Body of pancreas (tissue), 4 donors: ENCODE data around the gene DAPK1. TPM values are rescaled to one million over a fixed set of nuclear protein-coding genes. Genes with fewer than 3 reads are reported as not detected.

Experiments
- ATAC-seq: fragments of 150-250 bp; one replicate; pipeline ENCODE4 v1.9.1; 2016
- DNase-seq, 4 donors: peaks; one replicate each; pipeline ENCODE4 v3.0.0-alpha.2; 2019
- H3K27ac ChIP-seq, 4 donors: fragments of 200-600 bp; sonication (generic); 1 replicate in 3 of 4; 2 replicates in 1 of 4; pipeline versions ENCODE4 v1.5.1 to v1.6.1; 2016 to 2019; ENCODE audit warnings: mild to moderate bottlenecking in 1 of 4, mixed read lengths in 1 of 4, moderate library complexity in 1 of 4
- H3K27me3 ChIP-seq, 2 donors: fragments of 200-600 bp; sonication (generic); one replicate each; pipeline ENCODE4 v1.6.0; 2016; ENCODE audit warnings: mild to moderate bottlenecking in 1 of 2
- H3K36me3 ChIP-seq, 2 donors: fragments of 200-600 bp; sonication (generic); replicated peaks in 1 of 2; 2 replicates each; pipeline ENCODE4 v1.5.1; 2016; ENCODE audit warnings: low read depth in 2 of 2; ENCODE audit not compliant: insufficient read depth in 1 of 2
- H3K4me1 ChIP-seq: fragments of 200-600 bp; sonication (generic); one replicate; pipeline ENCODE4 v1.6.0; 2016
- H3K4me3 ChIP-seq, 2 donors: fragments of 200-600 bp; sonication (generic); 1 replicate in 1 of 2; 2 replicates in 1 of 2; pipeline ENCODE4 v1.5.1; 2016 to 2019
- H3K9me3 ChIP-seq, 3 donors: fragments of 200-600 bp; sonication (generic); 1 replicate in 2 of 3; 2 replicates in 1 of 3; pipeline ENCODE4 v1.5.1; 2016
- POLR2A ChIP-seq, 3 donors: fragments of 450-650 bp; IDR thresholded peaks; one replicate each; pipeline ENCODE4 v1.6.1; 2016; ENCODE audit warnings: antibody characterized with exemption in 3 of 3, mild to moderate bottlenecking in 2 of 3
- WGBS, 2 donors: methylation state at CpG; one replicate each; pipeline ENCODE4 v1.1.5; 2017; 5-methylcytosine and 5-hydroxymethylcytosine counted together
- intact Hi-C: fragments of 100-400 bp; cut with DNase I; formaldehyde crosslinking; loops from one replicate; pipeline ENCODE4 v1.15.1; 2023
- total RNA-seq, 2 donors: library from RNA; depleted of rRNA; stranded (reverse); fragments of >200 nt; gene quantifications; one replicate each; pipeline ENCODE4 v1.1.0, GENCODE V29; 2016
- TF ChIP-seq, protein P1 (sequence below), 7 experiments: fragments of 450-650 bp in 4 of 7; fragments of 200-600 bp in 3 of 7; sonication (generic) in 3 of 7; IDR thresholded peaks; one replicate each; pipeline ENCODE4 v1.5.1; 2016 to 2019; ENCODE audit warnings: antibody characterized with exemption in 7 of 7

DAPK1 gene
- total RNA-seq, 2 donors from 2014 or later, result 79.6 to 152 TPM

DNA sequence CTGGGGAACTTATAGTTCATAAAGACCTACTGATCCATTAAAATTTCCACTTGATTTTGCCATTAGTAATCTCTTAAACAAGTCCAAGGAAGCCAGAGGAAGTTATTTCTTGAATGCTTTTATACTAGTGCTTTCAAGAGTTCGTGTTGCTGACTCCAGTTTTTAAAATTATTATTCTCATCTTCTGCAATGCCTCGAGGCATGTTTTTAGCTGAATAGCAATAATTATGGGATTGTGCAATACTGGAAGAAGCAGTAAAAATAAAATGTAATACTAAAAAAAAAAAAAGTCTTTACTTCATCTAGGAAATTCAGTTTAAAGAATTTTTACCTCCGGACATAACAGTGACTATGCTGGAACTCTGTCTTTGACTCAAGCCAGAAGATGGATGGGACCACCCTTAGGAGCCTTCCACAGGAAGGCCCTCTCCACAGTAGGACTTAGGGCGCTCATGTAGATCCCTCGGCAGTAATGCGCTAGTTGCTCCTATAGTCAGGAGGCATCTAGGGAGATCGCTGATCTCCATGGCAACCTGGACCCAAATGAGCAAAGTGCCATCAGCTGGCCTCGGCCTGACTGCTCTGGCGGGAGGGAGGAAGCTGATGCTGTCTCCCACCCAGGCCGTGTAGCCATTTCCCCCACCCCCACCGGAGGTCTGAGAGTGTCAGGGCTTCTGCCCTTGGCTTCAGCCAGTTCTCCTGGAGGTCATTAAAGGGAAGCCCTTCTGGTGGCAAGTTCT lies 56.7 kb downstream of the DAPK1 start:
- Histone ChIP-seq H3K4me1 (peaks cover 30% of the 10 kb centered on the region), H3K4me3 (no peak overlapping the region), H3K36me3 (no peaks in the 10 kb centered on the region), H3K9me3 (no peaks in the 10 kb centered on the region), H3K27me3 (no peaks in the 10 kb centered on the region), H3K27ac (peak overlapping the region in 2 of 4 donors; percentile 5 to 63)
- ATAC-seq (no peak), DNase-seq (peak in 1 of 4 donors; percentile 34)
- no peak for TF ChIP-seq POLR2A (IDR thresholded peaks at IDR 0.05)
- TF ChIP-seq, protein P1, sequence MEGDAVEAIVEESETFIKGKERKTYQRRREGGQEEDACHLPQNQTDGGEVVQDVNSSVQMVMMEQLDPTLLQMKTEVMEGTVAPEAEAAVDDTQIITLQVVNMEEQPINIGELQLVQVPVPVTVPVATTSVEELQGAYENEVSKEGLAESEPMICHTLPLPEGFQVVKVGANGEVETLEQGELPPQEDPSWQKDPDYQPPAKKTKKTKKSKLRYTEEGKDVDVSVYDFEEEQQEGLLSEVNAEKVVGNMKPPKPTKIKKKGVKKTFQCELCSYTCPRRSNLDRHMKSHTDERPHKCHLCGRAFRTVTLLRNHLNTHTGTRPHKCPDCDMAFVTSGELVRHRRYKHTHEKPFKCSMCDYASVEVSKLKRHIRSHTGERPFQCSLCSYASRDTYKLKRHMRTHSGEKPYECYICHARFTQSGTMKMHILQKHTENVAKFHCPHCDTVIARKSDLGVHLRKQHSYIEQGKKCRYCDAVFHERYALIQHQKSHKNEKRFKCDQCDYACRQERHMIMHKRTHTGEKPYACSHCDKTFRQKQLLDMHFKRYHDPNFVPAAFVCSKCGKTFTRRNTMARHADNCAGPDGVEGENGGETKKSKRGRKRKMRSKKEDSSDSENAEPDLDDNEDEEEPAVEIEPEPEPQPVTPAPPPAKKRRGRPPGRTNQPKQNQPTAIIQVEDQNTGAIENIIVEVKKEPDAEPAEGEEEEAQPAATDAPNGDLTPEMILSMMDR (IDR thresholded peaks at IDR 0.05), result no peak
- intact Hi-C loops, result no loop called here
- 62 to 76% methylated on average over 6 to 11 of the region's 11 CpGs for WGBS, 2 donors

DNA sequence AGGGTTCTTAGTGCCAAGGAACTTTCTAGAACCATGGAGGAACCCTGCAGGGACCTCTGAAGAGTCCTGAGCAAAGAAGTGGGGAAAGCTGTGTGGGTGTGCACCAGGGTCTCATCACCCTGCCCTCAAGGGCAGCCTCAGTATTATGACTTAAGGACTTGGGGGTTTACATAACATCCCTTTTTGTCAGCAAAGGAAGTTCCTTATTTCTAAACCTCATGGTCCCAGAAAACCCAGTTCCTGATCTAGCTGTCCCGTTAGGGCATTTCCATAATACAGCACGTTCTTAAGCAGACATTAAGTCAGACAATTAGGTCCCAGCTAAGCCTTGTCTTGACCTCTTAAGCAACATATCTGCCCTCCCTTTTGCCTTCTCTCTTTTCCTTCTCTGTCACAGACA lies 57.3 kb downstream of the DAPK1 start:
- TF ChIP-seq, protein P1 (IDR thresholded peaks at IDR 0.05), result no peak
- TF ChIP-seq POLR2A (IDR thresholded peaks at IDR 0.05), result no peak
- Histone ChIP-seq H3K27ac (peak overlapping the region in 2 of 4 donors; percentile 5 to 63), H3K36me3 (no peaks in the 10 kb centered on the region), H3K4me3 (no peak overlapping the region), H3K9me3 (no peaks in the 10 kb centered on the region), H3K27me3 (no peaks in the 10 kb centered on the region), H3K4me1 (peaks cover 30% of the 10 kb centered on the region)
- peak in 1 of 4 donors; percentile 35 for DNase-seq
- no peak for ATAC-seq
- WGBS, 2 donors, result 66 to 87% methylated on average over 2 of the region's 2 CpGs
- intact Hi-C loops, result no loop called here

DNA sequence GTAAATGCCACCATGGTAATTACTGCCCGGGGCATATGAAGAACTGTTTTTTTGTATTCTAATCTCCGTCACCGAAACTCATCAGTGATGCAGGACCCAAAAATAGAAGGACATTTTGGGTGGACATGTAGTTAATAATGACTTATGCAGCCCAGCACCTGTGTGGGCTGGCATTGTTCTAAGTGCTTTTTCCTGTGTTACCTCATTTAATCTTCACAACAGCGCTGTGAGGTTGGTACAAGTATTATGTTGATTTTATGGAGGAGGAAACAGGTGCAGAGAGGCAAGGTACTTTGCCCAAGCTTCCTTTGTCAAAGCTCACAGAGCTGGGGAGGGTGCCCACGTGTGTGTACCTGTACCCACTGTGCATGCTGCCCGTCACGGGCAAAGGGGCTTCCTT lies 58.4 kb downstream of the DAPK1 start:
- DNase-seq (no peak), ATAC-seq (peak; percentile 49)
- no peak for TF ChIP-seq POLR2A (IDR thresholded peaks at IDR 0.05)
- TF ChIP-seq, protein P1 (IDR thresholded peaks at IDR 0.05), result no peak
- Histone ChIP-seq H3K36me3 (no peaks in the 10 kb centered on the region), H3K27ac (peak overlapping the region; percentile 8 to 63 (median 40)), H3K4me3 (no peak overlapping the region), H3K27me3 (no peaks in the 10 kb centered on the region), H3K9me3 (no peaks in the 10 kb centered on the region), H3K4me1 (peaks cover 30% of the 10 kb centered on the region)
- intact Hi-C loops, result no loop called here
- 37 to 53% methylated on average over 7 of the region's 7 CpGs for WGBS, 2 donors

DNA sequence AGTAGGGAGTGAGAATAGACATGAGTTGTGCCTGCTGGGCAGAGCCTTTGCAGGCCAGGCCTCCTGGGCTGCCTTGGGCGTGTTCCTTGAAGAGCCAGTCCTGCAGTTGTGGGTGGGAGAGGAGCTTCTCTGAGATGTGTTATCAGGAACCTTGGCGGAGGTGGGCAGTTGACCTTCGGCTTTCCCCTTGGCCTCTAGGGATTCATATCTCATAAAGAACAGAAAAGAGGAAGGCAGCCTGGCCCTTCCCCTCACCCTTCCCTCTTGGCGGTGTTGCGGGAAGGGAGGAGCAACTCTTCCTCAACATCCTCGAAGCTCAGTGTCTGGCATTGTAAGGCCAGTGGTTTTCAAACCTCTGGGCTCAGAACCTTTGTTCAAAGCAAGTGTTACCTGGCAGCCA lies 59.2 kb downstream of the DAPK1 start:
- H3K4me1 ChIP-seq, result peaks cover 35% of the 10 kb centered on the region
- no peaks in the 10 kb centered on the region for H3K27me3 ChIP-seq
- intact Hi-C loops, result no loop called here
- peak; percentile 16 for ATAC-seq
- 56 to 70% methylated on average over 5 to 6 of the region's 6 CpGs for WGBS, 2 donors
- no peaks in the 10 kb centered on the region for H3K36me3 ChIP-seq
- H3K4me3 ChIP-seq, result no peak overlapping the region
- DNase-seq, result peak in 1 of 4 donors; percentile 40
- H3K9me3 ChIP-seq, result no peaks in the 10 kb centered on the region
- H3K27ac ChIP-seq, result peak overlapping the region in 3 of 4 donors; percentile 31 to 63 (median 50)
- TF ChIP-seq, protein P1 (IDR thresholded peaks at IDR 0.05), result no peak
- TF ChIP-seq POLR2A (IDR thresholded peaks at IDR 0.05), result no peak

DNA sequence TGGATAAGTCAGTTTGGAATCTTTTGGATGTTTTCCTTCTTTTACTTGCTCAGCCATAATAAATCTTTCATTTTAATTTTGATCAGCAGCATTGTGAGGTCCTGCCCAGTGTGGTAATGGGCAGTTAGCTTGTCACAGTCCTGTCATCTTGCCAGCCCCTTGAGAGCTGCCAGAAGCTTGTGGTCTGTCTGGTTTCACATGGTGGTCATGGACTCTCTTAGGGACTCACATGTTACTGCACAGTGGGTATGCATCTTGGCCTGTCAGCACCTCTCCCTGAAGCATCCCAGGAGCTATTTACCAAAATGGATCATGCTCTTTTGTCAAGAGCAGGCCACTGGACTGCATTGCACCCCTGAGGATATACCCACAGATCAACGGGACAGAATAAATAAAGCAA lies 60.3 kb downstream of the DAPK1 start:
- no peak for TF ChIP-seq POLR2A (IDR thresholded peaks at IDR 0.05)
- TF ChIP-seq, protein P1 (IDR thresholded peaks at IDR 0.05), result no peak
- Histone ChIP-seq H3K27me3 (no peaks in the 10 kb centered on the region), H3K36me3 (no peaks in the 10 kb centered on the region), H3K9me3 (no peaks in the 10 kb centered on the region), H3K27ac (peak overlapping the region in 3 of 4 donors; percentile 31 to 63 (median 43)), H3K4me1 (peaks cover 36% of the 10 kb centered on the region), H3K4me3 (no peak overlapping the region)
- DNase-seq (peak in 3 of 4 donors; percentile 57 to 70 (median 59)), ATAC-seq (no peak)
- intact Hi-C loops, result no loop called here
- WGBS, 2 donors, result 41 to 46% methylated on average over 1 of the region's 1 CpG
